T-cell (primary cell): ENCODE data around the gene ALDH1A2. TPM values are rescaled to one million over a fixed set of nuclear protein-coding genes. Genes with fewer than 3 reads are reported as not detected.
"Not testable (repeated sequence)": the region's sequence is repeated elsewhere in the genome, so short reads cannot be mapped to it uniquely, and the experiment has no call there.

Experiments
- ATAC-seq, 4 experiments: fragments of 200-7000 bp in 3 of 4; fragments of 150-1000 bp in 1 of 4; cut with Tn5 transposase; replicated peaks in 1 of 4; 1 replicate in 3 of 4; 2 replicates in 1 of 4; pipeline ENCODE4 v1.10.0; 2021; ENCODE audit warnings: moderate library complexity in 3 of 4, mild to moderate bottlenecking in 2 of 4, moderate number of reproducible peaks in 1 of 4
- CTCF ChIA-PET, 2 donors: fragments of 300-600 bp; sonication (Branson Sonifier 250); formaldehyde crosslinking; loops; one replicate each; lab custom pipeline; 2022; ENCODE audit warnings: antibody characterized with exemption in 2 of 2; lab: Charles Lee
- POLR2A ChIA-PET, 2 donors: fragments of 300-600 bp; sonication (Branson Sonifier 250); formaldehyde crosslinking; loops; one replicate each; lab custom pipeline; 2022; ENCODE audit warnings: antibody characterized with exemption in 2 of 2; lab: Charles Lee
- DNase-seq, 35 experiments: peaks; one replicate each; pipeline versions ENCODE4 v3.0.0 to v3.0.0-alpha.2; 2013 to 2023
- H3K27ac ChIP-seq: one replicate; pipeline ENCODE4 v1.5.1; 2013; ENCODE audit warnings: low read length
- H3K27me3 ChIP-seq, 2 experiments: replicated peaks in 1 of 2; 1 replicate in 1 of 2; 2 replicates in 1 of 2; pipeline versions ENCODE4 v1.6.1 to v1.7.0; 2013; ENCODE audit warnings: low read length in 1 of 2, mixed read lengths in 1 of 2; ENCODE audit not compliant: control insufficient read depth in 2 of 2, insufficient read depth in 2 of 2; ENCODE audit errors: extremely low read depth in 1 of 2
- H3K36me3 ChIP-seq, 2 donors: 1 replicate in 1 of 2; 2 replicates in 1 of 2; pipeline versions ENCODE4 v1.6.1 to v1.7.0; 2013; ENCODE audit warnings: low read length in 1 of 2; ENCODE audit not compliant: control insufficient read depth in 2 of 2, insufficient read depth in 1 of 2; ENCODE audit errors: extremely low read depth in 1 of 2
- H3K4me1 ChIP-seq, 2 experiments: 1 replicate in 1 of 2; 2 replicates in 1 of 2; pipeline versions ENCODE4 v1.6.1 to v1.7.0; 2013; ENCODE audit warnings: low read length in 2 of 2, mixed read lengths in 1 of 2; ENCODE audit not compliant: insufficient read depth in 2 of 2, control insufficient read depth in 1 of 2; ENCODE audit errors: extremely low read depth in 1 of 2
- H3K4me3 ChIP-seq, 2 donors: 1 replicate in 1 of 2; 2 replicates in 1 of 2; pipeline versions ENCODE4 v1.5.1 to v1.7.0; 2013; ENCODE audit warnings: mild to moderate bottlenecking in 2 of 2, low read length in 1 of 2, moderate library complexity in 1 of 2; ENCODE audit not compliant: control insufficient read depth in 1 of 2; ENCODE audit errors: extremely low read depth in 1 of 2
- H3K9me3 ChIP-seq: 2 replicates; pipeline ENCODE4 v1.7.0; 2013
- H3K27ac Mint-ChIP-seq, 2 donors: one replicate each; pipeline ENCODE4 v1.8.0; 2020 to 2021; ENCODE audit warnings: mild to moderate bottlenecking in 2 of 2, mixed read lengths in 2 of 2
- H3K27me3 Mint-ChIP-seq, 2 donors: one replicate each; pipeline ENCODE4 v1.8.0; 2021 to 2022; ENCODE audit warnings: mixed read lengths in 2 of 2
- H3K36me3 Mint-ChIP-seq: one replicate; pipeline ENCODE4 v1.8.0; 2021; ENCODE audit warnings: mixed read lengths
- H3K4me1 Mint-ChIP-seq, 3 donors: one replicate each; pipeline ENCODE4 v1.8.0; 2020 to 2022; ENCODE audit warnings: mixed read lengths in 3 of 3, mild to moderate bottlenecking in 1 of 3
- H3K4me3 Mint-ChIP-seq, 3 donors: one replicate each; pipeline ENCODE4 v1.8.0; 2020 to 2022; ENCODE audit warnings: mild to moderate bottlenecking in 3 of 3, mixed read lengths in 3 of 3, moderate library complexity in 3 of 3
- H3K9me3 Mint-ChIP-seq, 3 donors: one replicate each; pipeline ENCODE4 v1.8.0; 2020 to 2022; ENCODE audit warnings: mixed read lengths in 3 of 3
- WGBS: methylation state at CpG from one replicate; pipeline ENCODE4 v1.1.5; 2013; ENCODE audit warnings: missing lambda C conversion rate; ENCODE audit not compliant: insufficient coverage; 5-methylcytosine and 5-hydroxymethylcytosine counted together
- total RNA-seq, 35 experiments: library from RNA in 6 of 35; stranded (reverse) in 6 of 35; fragments of 120-200 nt in 1 of 35; gene quantifications; one replicate each; pipeline versions ENCODE4 v1.2.1 to v1.2.4 and lab custom pipeline; 2013 to 2026

Gene ALDH1A2
- total RNA-seq, 5 donors from 2014 or later (not counting 1 experiment from before 2014, with no cell fraction given), result 0.47 to 0.95 (median 0.73) TPM; not detected in 2

- no peaks in the 10 kb centered on the region for H3K9me3 ChIP-seq
- H3K4me3 ChIP-seq, result no peak overlapping the region
- no peak for DNase-seq
- peaks cover 0 to 4% of the 10 kb centered on the region in 2 experiments for H3K27me3 ChIP-seq
- peaks cover 33 to 52% of the 10 kb centered on the region in 2 donors for H3K27me3 Mint-ChIP-seq
- WGBS, result no CpG with 5 or more reads among the region's 2 CpGs
- no peak overlapping the region for H3K27ac ChIP-seq
- ChIA-PET POLR2A (no interaction called here), CTCF (interaction anchor here in 1 of 2 donors (1.3 kb wide), 1 partner anchor 9 kb away, joined by 3 read pairs; no protein-coding TSS in a partner anchor)
- no peaks in the 10 kb centered on the region for H3K4me1 Mint-ChIP-seq
- no peak overlapping the region for H3K4me3 Mint-ChIP-seq
- no peaks in the 10 kb centered on the region for H3K4me1 ChIP-seq
- no peaks in the 10 kb centered on the region for H3K36me3 Mint-ChIP-seq
- no peak for ATAC-seq
- H3K27ac Mint-ChIP-seq, result no peak overlapping the region
- H3K9me3 Mint-ChIP-seq, result peaks cover 0 to 10% (median 0%) of the 10 kb centered on the region in 3 donors
- no peaks in the 10 kb centered on the region for H3K36me3 ChIP-seq
Observed at GRCh38 chr15:58086491-58086890, 21.0 kb upstream of the ALDH1A2 start.

GRCh38 chr15:58083526-58083925 is 18.0 kb upstream of the ALDH1A2 start:
- ChIA-PET CTCF (no interaction called here), POLR2A (no interaction called here)
- H3K27ac ChIP-seq, result no peak overlapping the region
- Mint-ChIP-seq H3K27ac (no peak overlapping the region), H3K4me1 (no peaks in the 10 kb centered on the region), H3K27me3 (peaks cover 27 to 51% of the 10 kb centered on the region in 2 donors), H3K9me3 (no peaks in the 10 kb centered on the region), H3K4me3 (no peak overlapping the region), H3K36me3 (no peaks in the 10 kb centered on the region)
- DNase-seq, result no peak
- H3K4me3 ChIP-seq, result no peak overlapping the region
- ATAC-seq, result no peak
- no peaks in the 10 kb centered on the region for H3K36me3 ChIP-seq
- peaks cover 0 to 7% of the 10 kb centered on the region in 2 experiments for H3K27me3 ChIP-seq
- H3K9me3 ChIP-seq, result no peaks in the 10 kb centered on the region
- H3K4me1 ChIP-seq, result no peaks in the 10 kb centered on the region

GRCh38 chr15:58081891-58082290 is 16.4 kb upstream of the ALDH1A2 start:
- ChIA-PET CTCF (interaction anchor here in 1 of 2 donors (0.6 kb wide), 1 partner anchor 931 kb away, joined by 6 read pairs; no protein-coding TSS in a partner anchor), POLR2A (no interaction called here)
- Mint-ChIP-seq H3K36me3 (no peaks in the 10 kb centered on the region), H3K27ac (no peak overlapping the region), H3K4me3 (no peak overlapping the region), H3K27me3 (peaks cover 21 to 48% of the 10 kb centered on the region in 2 donors), H3K9me3 (no peaks in the 10 kb centered on the region), H3K4me1 (peaks cover 0 to 8% (median 0%) of the 10 kb centered on the region in 3 donors)
- DNase-seq (no peak), ATAC-seq (no peak)
- Histone ChIP-seq H3K36me3 (no peaks in the 10 kb centered on the region), H3K27ac (no peak overlapping the region), H3K9me3 (no peaks in the 10 kb centered on the region), H3K27me3 (peaks cover 0 to 5% of the 10 kb centered on the region in 2 experiments), H3K4me1 (no peaks in the 10 kb centered on the region), H3K4me3 (no peak overlapping the region)
- 100% methylated on average over 1 of the region's 4 CpGs for WGBS

- H3K27me3 Mint-ChIP-seq, result peaks cover 17 to 45% of the 10 kb centered on the region in 2 donors
- WGBS, result no CpG with 5 or more reads among the region's 1 CpG
- H3K4me3 Mint-ChIP-seq, result no peak overlapping the region
- ChIA-PET CTCF (interaction anchor here in 1 of 2 donors (0.6 kb wide), 1 partner anchor 930 kb away, joined by 6 read pairs; no protein-coding TSS in a partner anchor), POLR2A (no interaction called here)
- H3K27me3 ChIP-seq, result peaks cover 0 to 5% of the 10 kb centered on the region in 2 experiments
- H3K4me1 Mint-ChIP-seq, result peaks cover 0 to 8% (median 0%) of the 10 kb centered on the region in 3 donors
- no peak overlapping the region for H3K27ac Mint-ChIP-seq
- H3K27ac ChIP-seq, result no peak overlapping the region
- H3K36me3 ChIP-seq, result no peaks in the 10 kb centered on the region
- H3K36me3 Mint-ChIP-seq, result no peaks in the 10 kb centered on the region
- no peak overlapping the region for H3K4me3 ChIP-seq
- no peak for DNase-seq
- no peak for ATAC-seq
- H3K4me1 ChIP-seq, result no peaks in the 10 kb centered on the region
- no peaks in the 10 kb centered on the region for H3K9me3 Mint-ChIP-seq
- no peaks in the 10 kb centered on the region for H3K9me3 ChIP-seq
Observed at GRCh38 chr15:58081456-58081855, 15.9 kb upstream of the ALDH1A2 start.

GRCh38 chr15:58080959-58081358 is 15.4 kb upstream of the ALDH1A2 start:
- H3K27ac ChIP-seq, H3K36me3 ChIP-seq, H3K36me3 Mint-ChIP-seq, H3K4me3 Mint-ChIP-seq, H3K4me1 Mint-ChIP-seq, H3K27me3 ChIP-seq, H3K9me3 ChIP-seq, POLR2A ChIA-PET, H3K27ac Mint-ChIP-seq, H3K4me3 ChIP-seq, ATAC-seq, DNase-seq, H3K4me1 ChIP-seq, CTCF ChIA-PET, H3K9me3 Mint-ChIP-seq: not testable (repeated sequence)
- WGBS, result no CpG with 5 or more reads among the region's 5 CpGs
- peaks cover 12 to 47% of the 10 kb centered on the region in 2 donors for H3K27me3 Mint-ChIP-seq

GRCh38 chr15:58080398-58080797 is 14.9 kb upstream of the ALDH1A2 start:
- Mint-ChIP-seq H3K4me3 (no peak overlapping the region), H3K27ac (no peak overlapping the region), H3K4me1 (peaks cover 0 to 8% (median 0%) of the 10 kb centered on the region in 3 donors), H3K27me3 (peaks cover 12 to 45% of the 10 kb centered on the region in 2 donors), H3K9me3 (no peaks in the 10 kb centered on the region), H3K36me3 (no peaks in the 10 kb centered on the region)
- H3K9me3 ChIP-seq, result no peaks in the 10 kb centered on the region
- H3K36me3 ChIP-seq, result no peaks in the 10 kb centered on the region
- CTCF ChIA-PET, result no interaction called here
- DNase-seq, result no peak
- WGBS, result 70% methylated on average over 7 of the region's 8 CpGs
- no peak overlapping the region for H3K27ac ChIP-seq
- no peaks in the 10 kb centered on the region for H3K4me1 ChIP-seq
- ATAC-seq, result no peak
- POLR2A ChIA-PET, result interaction anchor here in 1 of 2 donors (0.6 kb wide), 1 partner anchor 367 kb away, joined by 5 read pairs; no protein-coding TSS in a partner anchor
- H3K4me3 ChIP-seq, result no peak overlapping the region
- H3K27me3 ChIP-seq, result peaks cover 0 to 5% of the 10 kb centered on the region in 2 experiments
